GM19372 (cell line): Measurements from ENCODE around the gene SND1.
"Not testable (repeated sequence)": the region's sequence is repeated elsewhere in the genome, so short reads cannot be mapped to it uniquely, and the experiment has no call there.

Experiments used
- ATAC-seq: cut with Tn5 transposase; IDR thresholded peaks from one replicate; pipeline ENCODE4 v1.9.1; 2021; ENCODE audit warnings: mild to moderate bottlenecking, low read depth, moderate library complexity; ENCODE audit not compliant: unreplicated experiment

SND1 gene

DNA sequence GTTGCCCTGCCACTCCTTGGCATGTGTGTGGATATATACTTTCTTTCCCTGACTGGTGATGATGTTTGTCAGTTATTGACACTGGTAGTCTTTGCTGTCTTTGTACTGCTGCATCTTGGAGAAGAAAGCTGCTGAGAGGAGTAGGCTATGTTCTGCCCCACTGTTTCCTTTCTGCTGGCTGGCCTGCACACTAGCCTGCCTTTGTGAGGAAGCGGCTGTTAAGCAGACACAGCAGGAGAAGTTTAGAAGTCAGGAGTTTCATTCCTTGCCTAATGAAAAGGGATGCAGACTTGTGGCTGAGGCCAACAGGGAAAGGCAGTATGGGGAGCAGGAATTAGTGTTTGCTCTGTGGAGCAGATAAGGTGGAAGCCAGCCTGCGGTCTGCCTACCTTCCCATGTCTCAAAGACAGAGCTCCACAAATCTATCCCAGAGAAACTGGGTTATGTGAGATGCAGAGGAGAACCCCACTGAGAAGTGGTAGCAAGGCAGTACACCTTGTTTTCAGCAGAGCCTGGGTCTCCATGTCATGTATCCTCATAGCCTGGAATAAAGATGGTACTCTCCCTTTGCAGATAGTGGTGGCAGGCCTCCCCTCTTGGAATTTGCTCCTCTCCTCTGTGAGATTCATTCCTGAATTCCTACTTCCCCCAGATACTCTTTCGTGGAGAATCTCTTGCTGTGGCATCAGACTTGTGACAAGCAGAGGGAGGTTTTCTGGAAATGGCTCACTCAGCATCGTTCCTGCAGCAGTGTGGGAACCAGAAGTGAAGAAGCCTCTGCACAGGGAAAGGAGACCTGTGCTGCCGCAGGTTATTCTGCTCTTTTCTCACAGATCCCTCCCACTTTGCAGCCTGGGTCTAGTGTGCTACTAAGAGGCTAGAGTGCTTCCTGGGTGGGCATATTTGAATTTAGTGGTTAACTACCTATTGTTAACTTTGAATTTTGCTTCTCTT, 249.0 kb downstream of the SND1 start:
- no peak for ATAC-seq

GRCh38 chr7:127901895-127902703, 250.1 kb downstream of the SND1 start:
- ATAC-seq, result no peak

DNA sequence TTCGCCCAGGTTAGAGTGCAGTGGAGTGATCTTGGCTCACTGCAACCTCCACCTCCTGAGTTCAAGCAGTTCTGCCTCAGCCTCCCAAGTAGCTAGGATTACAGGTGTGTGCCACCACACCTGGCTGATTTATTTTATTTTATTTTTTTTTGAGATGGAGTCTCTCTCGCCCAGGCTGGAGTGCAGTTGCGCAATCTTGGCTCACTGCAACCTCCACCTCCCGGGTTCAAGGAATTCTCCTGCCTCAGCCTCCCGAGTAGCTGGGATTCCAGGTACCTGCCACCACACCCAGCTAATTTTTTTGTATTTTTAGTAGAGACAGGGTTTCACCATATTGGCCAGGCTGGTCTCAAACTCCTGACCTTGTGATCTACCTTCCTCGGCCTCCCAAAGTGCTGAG, 250.8 kb downstream of the SND1 start:
- ATAC-seq, result not testable (repeated sequence)

DNA sequence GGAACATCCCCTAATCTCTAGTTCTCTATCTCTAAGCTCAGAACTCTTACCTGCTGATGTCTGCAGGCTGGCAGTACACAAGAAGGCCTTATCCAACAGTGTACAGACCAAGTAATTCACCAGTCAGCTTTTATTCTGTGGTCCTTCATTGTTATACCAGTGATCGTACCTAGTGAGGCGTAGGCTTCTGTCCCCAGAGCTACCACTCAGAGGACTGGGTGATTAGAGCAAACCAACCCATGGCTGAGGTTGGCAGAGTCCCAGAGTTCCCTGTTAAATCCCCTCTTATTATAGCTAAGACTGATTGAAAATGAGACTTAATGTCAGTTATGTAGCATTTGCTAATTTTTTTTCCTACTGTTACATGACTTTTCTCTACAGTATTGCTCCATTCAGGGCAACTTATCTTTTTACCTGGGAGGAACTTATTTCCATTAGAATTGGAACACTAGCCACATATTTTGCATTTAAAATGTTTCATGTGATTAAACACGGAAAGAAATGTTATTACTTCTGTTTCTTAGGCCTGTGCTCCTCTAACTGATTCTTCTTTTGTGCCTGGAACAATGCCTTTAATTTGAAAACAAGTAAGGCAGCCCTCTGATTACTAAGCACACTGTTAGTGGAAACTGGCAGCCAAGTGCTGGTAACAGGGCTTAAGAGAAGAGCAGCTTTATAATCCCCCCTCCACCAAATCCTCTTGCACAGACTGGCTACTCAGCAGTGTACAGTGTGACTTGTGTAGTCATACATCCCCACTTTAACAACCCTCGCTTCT, 252.1 kb downstream of the SND1 start:
- ATAC-seq, result no peak

GRCh38 chr7:127904670-127904985, 252.6 kb downstream of the SND1 start:
- no peak for ATAC-seq

DNA sequence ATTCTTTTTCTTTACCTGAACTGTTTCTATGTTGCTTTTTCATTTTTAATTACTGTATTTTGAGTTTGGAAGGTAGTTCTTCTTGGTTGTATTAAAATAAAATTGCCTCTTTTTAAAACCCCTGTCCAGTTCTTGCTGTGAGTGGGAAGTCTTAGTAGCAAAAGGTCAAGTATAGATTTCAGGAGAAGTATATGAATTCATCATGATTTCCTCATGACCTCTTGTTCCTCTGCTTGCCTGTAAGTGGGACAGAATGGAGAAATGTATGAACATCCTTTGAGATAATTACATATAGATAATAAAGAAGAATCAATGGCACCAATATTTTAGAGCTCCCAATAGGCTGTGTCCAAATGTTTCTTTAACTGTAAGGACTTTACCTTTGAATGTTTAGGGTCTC, 253.0 kb downstream of the SND1 start:
- ATAC-seq, result no peak

DNA sequence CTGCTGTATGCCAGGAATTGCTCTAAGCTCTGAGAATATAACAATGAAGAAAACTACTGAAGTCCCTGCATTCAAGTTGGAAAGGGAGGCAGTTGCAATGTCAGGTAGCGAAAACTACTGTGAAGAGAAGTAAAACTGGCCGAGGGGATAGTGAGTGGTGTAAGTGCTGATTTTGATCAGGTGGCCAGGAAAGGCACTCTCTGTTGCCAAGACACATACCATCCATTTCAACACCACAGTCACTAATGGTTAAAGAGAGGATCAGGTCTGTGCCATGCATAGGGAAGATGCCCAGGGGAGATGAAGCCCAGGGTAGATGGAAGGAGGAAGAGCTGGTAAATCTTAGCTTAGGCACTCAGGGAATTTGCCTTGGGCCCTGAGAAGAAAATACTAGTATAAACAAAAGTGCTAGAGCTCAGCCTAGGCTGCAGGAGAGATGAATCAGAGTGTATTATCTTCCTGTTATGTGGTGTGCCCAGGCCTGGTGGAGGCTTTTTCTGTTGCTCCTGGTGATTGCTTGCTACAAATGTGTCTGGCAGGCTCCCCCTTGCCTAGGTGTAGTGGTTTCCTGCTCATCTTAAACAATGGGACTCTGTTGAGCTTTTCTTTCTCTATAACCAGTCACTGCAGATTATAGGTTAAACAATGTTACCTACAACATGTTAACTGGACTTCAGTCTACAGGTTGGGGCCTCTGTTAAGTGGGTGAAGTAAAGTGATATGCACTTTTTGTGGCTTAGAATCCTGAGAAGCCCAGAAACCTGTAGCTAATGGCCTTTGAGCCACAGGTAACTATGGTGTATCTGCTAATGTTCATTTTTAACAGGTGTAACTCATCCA, 253.7 kb downstream of the SND1 start:
- ATAC-seq, result no peak

- no peak for ATAC-seq
Observed at GRCh38 chr7:127907110-127908040, 255.4 kb downstream of the SND1 start.

GRCh38 chr7:127908430-127909258, 256.6 kb downstream of the SND1 start:
- no peak for ATAC-seq

- no peak for ATAC-seq
Observed at GRCh38 chr7:127909424-127910152, 257.6 kb downstream of the SND1 start.

DNA sequence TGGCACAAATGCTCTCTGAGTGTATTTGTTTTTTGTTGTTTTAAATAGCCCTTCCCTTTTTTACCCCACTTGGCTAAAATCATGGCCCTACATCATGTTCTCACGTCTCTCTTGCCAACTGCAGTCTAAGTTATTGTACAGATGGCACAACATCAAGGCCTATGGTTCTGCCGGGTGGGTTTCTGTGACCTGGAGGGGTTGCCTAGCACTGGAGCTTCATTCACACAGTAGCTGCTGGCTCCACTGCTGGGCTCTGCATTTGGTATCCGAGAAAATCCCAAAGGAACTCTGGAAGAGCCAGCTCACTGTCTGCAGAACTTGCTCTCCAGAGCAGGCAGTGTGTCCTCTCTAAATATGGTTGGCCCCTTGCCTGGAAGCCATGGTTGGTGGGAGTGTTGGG, 258.7 kb downstream of the SND1 start:
- no peak for ATAC-seq

DNA sequence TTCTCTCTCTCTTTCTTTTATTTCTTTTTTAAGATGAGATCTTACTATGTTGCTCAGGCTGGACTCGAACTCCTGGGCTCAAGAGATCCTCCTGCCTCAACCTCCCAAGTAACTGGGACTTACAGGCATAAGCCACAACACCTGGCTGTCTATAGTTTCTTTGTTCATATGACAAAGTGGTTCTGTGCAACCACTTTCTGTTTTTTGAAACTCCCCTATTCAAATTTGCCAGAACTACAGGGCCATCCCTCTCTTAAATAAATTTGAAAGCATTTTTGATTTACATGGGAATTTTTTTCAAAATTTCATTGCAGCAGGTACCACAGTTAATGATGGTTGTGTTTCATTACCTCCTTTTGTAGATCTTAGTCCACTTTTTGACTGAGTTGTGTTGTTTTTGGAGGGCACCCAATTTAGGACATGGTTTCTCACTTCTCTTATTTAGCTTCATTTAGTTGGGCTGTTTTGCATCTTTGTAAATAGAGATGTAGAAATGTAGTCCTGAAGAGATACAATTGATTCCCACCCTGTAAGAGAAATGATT, 260.0 kb downstream of the SND1 start:
- peak; percentile 83 for ATAC-seq

DNA sequence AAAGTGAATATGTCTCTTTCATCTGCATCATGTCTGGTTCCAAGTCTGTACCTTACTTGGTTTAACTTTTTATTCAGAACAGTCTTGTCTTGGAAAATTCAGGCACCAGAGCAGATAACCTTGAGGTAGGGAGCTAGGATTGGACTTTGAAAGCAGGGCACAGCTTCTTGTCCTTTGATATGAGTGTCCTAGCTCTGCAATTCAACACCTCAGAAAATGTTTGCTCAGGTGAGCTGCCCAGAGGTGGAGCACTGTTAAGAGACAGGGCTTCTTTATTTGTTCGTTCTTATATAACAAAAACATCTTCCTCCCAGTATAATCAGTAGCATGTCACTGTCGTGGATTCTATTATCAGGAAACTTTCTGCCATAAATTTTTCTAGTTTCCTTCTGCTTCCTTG, 260.9 kb downstream of the SND1 start:
- no peak for ATAC-seq

DNA sequence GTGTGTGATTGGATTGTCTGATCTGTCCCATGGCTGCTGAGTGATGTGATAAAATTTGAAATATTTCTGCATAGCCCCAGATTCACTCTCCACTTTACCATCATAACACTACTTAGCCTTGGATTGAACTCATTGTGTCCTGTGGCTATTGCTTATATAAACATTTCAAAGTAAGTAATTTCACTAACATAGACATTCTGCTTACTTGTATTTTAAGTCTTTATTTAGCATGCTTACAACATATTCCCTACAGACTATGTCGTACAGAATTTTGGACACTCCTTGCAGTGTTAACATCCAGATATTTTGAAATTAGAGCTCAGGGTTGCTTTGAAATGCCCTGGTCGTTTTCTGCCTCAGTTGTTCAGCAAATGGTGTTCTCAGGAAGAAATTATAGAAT, 261.7 kb downstream of the SND1 start:
- no peak for ATAC-seq

DNA sequence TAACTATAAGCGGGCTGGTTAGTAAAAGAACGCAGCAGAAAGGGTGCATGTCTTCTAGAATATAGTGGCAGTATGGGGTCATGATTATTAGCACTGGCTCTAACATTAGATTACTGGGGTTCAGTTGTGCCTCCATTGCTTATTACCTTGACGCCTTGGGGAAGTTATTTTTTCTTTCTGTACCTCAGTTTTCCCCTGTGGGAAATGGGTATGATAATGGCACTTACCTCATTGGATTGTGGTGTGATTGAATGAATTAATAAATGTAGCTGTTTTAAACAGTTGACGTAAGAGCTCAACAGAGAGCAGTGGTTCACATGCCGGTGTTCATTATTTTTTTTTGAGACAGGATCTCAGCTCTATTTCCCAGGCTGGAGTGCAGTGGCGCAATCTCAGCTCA, 262.7 kb downstream of the SND1 start:
- ATAC-seq, result no peak

- no peak for ATAC-seq
Observed at GRCh38 chr7:127916735-127917134, 264.7 kb downstream of the SND1 start.

GRCh38 chr7:127918130-127918529, 266.1 kb downstream of the SND1 start:
- ATAC-seq, result no peak
